OCI-LY1 (cell line): ENCODE results near the gene MINK1.
"Not testable (repeated sequence)": the region's sequence is repeated elsewhere in the genome, so short reads cannot be mapped to it uniquely, and the experiment has no call there.

Experiments
- H2AFZ ChIP-seq: fragments of 200-600 bp; sonication (generic), shearing (Covaris generic); 2 replicates; pipeline ENCODE4 v1.6.0; 2014; ENCODE audit warnings: antibody characterized with exemption, mild to moderate bottlenecking, low read length
- H3F3A ChIP-seq: fragments of 200-600 bp; sonication (generic), shearing (Covaris generic); 2 replicates; pipeline ENCODE4 v1.6.0; 2014; ENCODE audit warnings: mild to moderate bottlenecking, antibody characterized with exemption, low read length, moderate library complexity; ENCODE audit not compliant: insufficient read depth
- H3K27ac ChIP-seq: fragments of 200-600 bp; sonication (generic); 2 replicates; pipeline ENCODE4 v1.5.1; 2014; ENCODE audit warnings: low read length, mixed run types, mild to moderate bottlenecking, low read depth; ENCODE audit not compliant: poor library complexity, severe bottlenecking
- H3K27me3 ChIP-seq: fragments of 200-600 bp; sonication (generic); 2 replicates; pipeline ENCODE4 v1.6.0; 2014; ENCODE audit warnings: antibody characterized with exemption, mild to moderate bottlenecking, low read length, moderate library complexity; ENCODE audit not compliant: insufficient read depth
- H3K36me3 ChIP-seq: fragments of 200-600 bp; sonication (generic); 2 replicates; pipeline ENCODE4 v1.6.1; 2014; ENCODE audit warnings: mild to moderate bottlenecking, antibody characterized with exemption, low read length, moderate library complexity, mixed read lengths; ENCODE audit not compliant: insufficient read depth
- H3K4me1 ChIP-seq: fragments of 200-600 bp; sonication (generic); 2 replicates; pipeline ENCODE4 v1.5.1; 2014; ENCODE audit warnings: mild to moderate bottlenecking, low read length, moderate library complexity; ENCODE audit not compliant: insufficient read depth, severe bottlenecking
- H3K4me2 ChIP-seq: fragments of 200-600 bp; sonication (generic), shearing (Covaris generic); 2 replicates; pipeline ENCODE4 v1.6.1; 2014; ENCODE audit warnings: low read length
- H3K4me3 ChIP-seq: fragments of 200-600 bp; sonication (generic); 2 replicates; pipeline ENCODE4 v1.5.1; 2014; ENCODE audit warnings: low read length, low read depth, mild to moderate bottlenecking, mixed read lengths; ENCODE audit not compliant: poor library complexity, severe bottlenecking
- H3K79me2 ChIP-seq: fragments of 200-600 bp; shearing (Covaris generic); 2 replicates; pipeline ENCODE4 v1.6.1; 2016; ENCODE audit warnings: mixed run types, low read length, mixed read lengths; ENCODE audit not compliant: insufficient read depth
- H3K9ac ChIP-seq: fragments of 200-600 bp; sonication (generic), shearing (Covaris generic); 2 replicates; pipeline ENCODE4 v1.6.1; 2014; ENCODE audit warnings: mild to moderate bottlenecking, low read length, mixed read lengths
- H3K9me2 ChIP-seq: fragments of 200-600 bp; sonication (generic), shearing (Covaris generic); 2 replicates; pipeline ENCODE4 v1.6.1; 2014; ENCODE audit warnings: low read depth, mild to moderate bottlenecking, low read length, mixed read lengths
- H3K9me3 ChIP-seq: fragments of 200-600 bp; shearing (Covaris generic); 2 replicates; pipeline ENCODE4 v1.6.1; 2014; ENCODE audit warnings: low read length, mixed read lengths
- H4K20me1 ChIP-seq: fragments of 200-600 bp; sonication (generic), shearing (Covaris generic); 2 replicates; pipeline ENCODE4 v1.6.0; 2016; ENCODE audit warnings: mild to moderate bottlenecking, low read length; ENCODE audit not compliant: insufficient read depth
- EZH2 ChIP-seq: fragments of 200-600 bp; sonication (generic), shearing (Covaris generic); IDR thresholded peaks from 2 replicates; pipeline ENCODE4 v1.8.0; 2017; ENCODE audit warnings: borderline replicate concordance, mixed run types, mild to moderate bottlenecking, antibody characterized with exemption, low read length, moderate library complexity, mixed read lengths
- TF ChIP-seq, protein P1 (sequence below): fragments of 200-600 bp; sonication (generic), shearing (Covaris generic); IDR thresholded peaks from 2 replicates; pipeline ENCODE4 v1.5.1; 2017; ENCODE audit warnings: mild to moderate bottlenecking, antibody characterized with exemption, low read length, moderate library complexity, mixed read lengths

MINK1 gene

GRCh38 chr17:4903051-4903818 lies 70.1 kb downstream of the MINK1 start, which contains the start of gene CHRNE:
TSS of gene CHRNE (minus strand) at chr17:4903098. CDS start at chr17:4903063, 35 bp downstream.
- H3K4me3 ChIP-seq = peak within 1 kb of the TSS; percentile 4
- H4K20me1 ChIP-seq = no peaks in the 10 kb centered on the region
- H3K36me3 ChIP-seq = no peaks in the 10 kb centered on the region
- H3K9me2 ChIP-seq = no peaks in the 10 kb centered on the region
- peak within 1 kb of the TSS; percentile 19; the same call in 1 of the 2 replicates for H3K4me2 ChIP-seq
- H3K4me1 ChIP-seq = peaks cover 35% of the 10 kb centered on the region
- no peaks in the 10 kb centered on the region for H3K9me3 ChIP-seq
- H2AFZ ChIP-seq = no peak within 1 kb of the TSS
- peak within 1 kb of the TSS; percentile 20 for H3K27ac ChIP-seq
- no peak within 1 kb of the TSS; the same call in 1 of the 2 replicates for H3K9ac ChIP-seq
- H3K27me3 ChIP-seq = no peaks in the 10 kb centered on the region
- no peaks in the 10 kb centered on the region for H3F3A ChIP-seq
- no peaks in the 10 kb centered on the region for H3K79me2 ChIP-seq
- no peak for TF ChIP-seq EZH2
- TF ChIP-seq, protein P1, sequence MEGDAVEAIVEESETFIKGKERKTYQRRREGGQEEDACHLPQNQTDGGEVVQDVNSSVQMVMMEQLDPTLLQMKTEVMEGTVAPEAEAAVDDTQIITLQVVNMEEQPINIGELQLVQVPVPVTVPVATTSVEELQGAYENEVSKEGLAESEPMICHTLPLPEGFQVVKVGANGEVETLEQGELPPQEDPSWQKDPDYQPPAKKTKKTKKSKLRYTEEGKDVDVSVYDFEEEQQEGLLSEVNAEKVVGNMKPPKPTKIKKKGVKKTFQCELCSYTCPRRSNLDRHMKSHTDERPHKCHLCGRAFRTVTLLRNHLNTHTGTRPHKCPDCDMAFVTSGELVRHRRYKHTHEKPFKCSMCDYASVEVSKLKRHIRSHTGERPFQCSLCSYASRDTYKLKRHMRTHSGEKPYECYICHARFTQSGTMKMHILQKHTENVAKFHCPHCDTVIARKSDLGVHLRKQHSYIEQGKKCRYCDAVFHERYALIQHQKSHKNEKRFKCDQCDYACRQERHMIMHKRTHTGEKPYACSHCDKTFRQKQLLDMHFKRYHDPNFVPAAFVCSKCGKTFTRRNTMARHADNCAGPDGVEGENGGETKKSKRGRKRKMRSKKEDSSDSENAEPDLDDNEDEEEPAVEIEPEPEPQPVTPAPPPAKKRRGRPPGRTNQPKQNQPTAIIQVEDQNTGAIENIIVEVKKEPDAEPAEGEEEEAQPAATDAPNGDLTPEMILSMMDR = peak; percentile 77

GRCh38 chr17:4906642-4907041 lies 73.5 kb downstream of the MINK1 start:
- not testable (repeated sequence) for H4K20me1 ChIP-seq, H3K27ac ChIP-seq, H2AFZ ChIP-seq, H3K4me2 ChIP-seq, H3K9me2 ChIP-seq, H3K4me3 ChIP-seq, H3K79me2 ChIP-seq, H3F3A ChIP-seq, H3K9ac ChIP-seq, H3K36me3 ChIP-seq, H3K9me3 ChIP-seq, H3K27me3 ChIP-seq
- peaks cover 12% of the 10 kb centered on the region for H3K4me1 ChIP-seq

GRCh38 chr17:4908301-4908700 lies 75.2 kb downstream of the MINK1 start:
- TF ChIP-seq, protein P1 = no peak
- TF ChIP-seq EZH2 = no peak
- Histone ChIP-seq H3K4me3 (no peak overlapping the region), H3K9me2 (no peaks in the 10 kb centered on the region), H3K36me3 (no peaks in the 10 kb centered on the region), H3K9ac (no peak overlapping the region), H3K27me3 (no peaks in the 10 kb centered on the region), H4K20me1 (no peaks in the 10 kb centered on the region), H3K9me3 (no peaks in the 10 kb centered on the region), H3K4me1 (peaks cover 3% of the 10 kb centered on the region), H2AFZ (no peak overlapping the region), H3K4me2 (no peak overlapping the region), H3K79me2 (no peaks in the 10 kb centered on the region), H3K27ac (no peak overlapping the region), H3F3A (no peaks in the 10 kb centered on the region)
